Endothelial cell of umbilical vein (primary cell): ENCODE measurements around the gene ZNF827. TPM values are rescaled to one million over a fixed set of nuclear protein-coding genes. Genes with fewer than 3 reads are reported as not detected.

Experiments used
- BruUV-seq: library from RNA; stranded (reverse); fragments of 400-500 nt; replicated peaks from 2 replicates; lab custom pipeline; 2021; lab: Mats Ljungman, UMichigan
- CTCF ChIA-PET: fragments of 300-600, 350-600 bp; sonication (Branson Sonifier 250); formaldehyde crosslinking; loops from one replicate; lab custom pipeline; 2021; ENCODE audit warnings: antibody characterized with exemption, inconsistent platforms; lab: Charles Lee
- POLR2A ChIA-PET: fragments of 300-600, 350-600 bp; sonication (Branson Sonifier 250); formaldehyde crosslinking; loops from one replicate; lab custom pipeline; 2021; ENCODE audit warnings: antibody characterized with exemption, inconsistent platforms; lab: Charles Lee
- DNase-seq: peaks from one replicate; pipeline ENCODE4 v3.0.0-alpha.2; 2011; ENCODE audit warnings: low read depth, low spot score
- FAIRE-seq: peaks from 2 replicates; lab custom pipeline; 2011; peaks lifted over from hg19 to GRCh38; lab: Jason Lieb, UNC
- H2AFZ ChIP-seq: 2 replicates; pipeline ENCODE4 v1.6.0; 2012; ENCODE audit warnings: low read depth, low read length, control low read depth, inconsistent platforms
- H3K27ac ChIP-seq: 2 replicates; pipeline ENCODE4 v1.5.1; 2011; ENCODE audit warnings: low read depth, mild to moderate bottlenecking, control low read depth, low read length, moderate library complexity; ENCODE audit not compliant: insufficient read depth
- H3K27me3 ChIP-seq, 2 experiments: 2 replicates each; pipeline versions ENCODE4 v1.6.0 to v1.6.1; 2011; ENCODE audit warnings: low read length in 2 of 2, mixed read lengths in 1 of 2; ENCODE audit not compliant: control insufficient read depth in 2 of 2, insufficient read depth in 2 of 2
- H3K36me3 ChIP-seq, 2 experiments: 2 replicates in 1 of 2; 3 replicates in 1 of 2; pipeline ENCODE4 v1.5.1; 2011; ENCODE audit warnings: low read length in 2 of 2, mild to moderate bottlenecking in 1 of 2, moderate library complexity in 1 of 2; ENCODE audit not compliant: control insufficient read depth in 2 of 2, insufficient read depth in 2 of 2; ENCODE audit errors: extremely low read depth in 1 of 2
- H3K4me1 ChIP-seq: 3 replicates; pipeline ENCODE4 v1.5.1; 2011; ENCODE audit warnings: mild to moderate bottlenecking, low read length; ENCODE audit not compliant: control insufficient read depth, insufficient read depth; ENCODE audit errors: extremely low read depth
- H3K4me2 ChIP-seq: 2 replicates; pipeline ENCODE4 v1.6.1; 2011; ENCODE audit warnings: low read length, control low read depth, mixed read lengths; ENCODE audit not compliant: insufficient read depth
- H3K4me3 ChIP-seq, 3 experiments: fragments of 200-600 bp in 1 of 3; sonication (generic), shearing (Covaris generic) in 1 of 3; replicated peaks in 1 of 3; 2 replicates each; pipeline ENCODE4 v1.5.1; 2011 to 2016; ENCODE audit warnings: control low read depth in 3 of 3, low read length in 3 of 3, mild to moderate bottlenecking in 2 of 3, inconsistent platforms in 1 of 3, low read depth in 1 of 3, moderate library complexity in 1 of 3; ENCODE audit not compliant: insufficient read depth in 1 of 3
- H3K79me2 ChIP-seq: 2 replicates; pipeline ENCODE4 v1.6.0; 2012; ENCODE audit warnings: low read length, inconsistent platforms; ENCODE audit not compliant: control insufficient read depth, insufficient read depth
- H3K9ac ChIP-seq: replicated peaks from 2 replicates; pipeline ENCODE3; 2011; ENCODE audit warnings: low read length, control low read depth; ENCODE audit not compliant: insufficient read depth; ENCODE audit errors: extremely low read depth
- H3K9me1 ChIP-seq: replicated peaks from 3 replicates; pipeline ENCODE4 v1.6.0; 2011; ENCODE audit warnings: mild to moderate bottlenecking, low read length; ENCODE audit not compliant: control insufficient read depth, insufficient read depth; ENCODE audit errors: extremely low read depth
- H3K9me3 ChIP-seq: replicated peaks from 2 replicates; pipeline ENCODE4 v1.5.1; 2012; ENCODE audit warnings: low read length, inconsistent platforms; ENCODE audit not compliant: control insufficient read depth, insufficient read depth
- H4K20me1 ChIP-seq: replicated peaks from 2 replicates; pipeline ENCODE3; 2011; ENCODE audit warnings: mild to moderate bottlenecking, low read length; ENCODE audit not compliant: control insufficient read depth, insufficient read depth; ENCODE audit errors: extremely low read depth
- CTCF ChIP-seq, 2 donors: IDR thresholded peaks; 1 replicate in 1 of 2; 2 replicates in 1 of 2; pipeline ENCODE4 v1.5.1; 2011; ENCODE audit warnings: low read length in 2 of 2, mild to moderate bottlenecking in 2 of 2, moderate library complexity in 2 of 2, control low read depth in 1 of 2, inconsistent platforms in 1 of 2, low read depth in 1 of 2; ENCODE audit not compliant: insufficient read depth in 1 of 2; ENCODE audit errors: extremely low read depth in 1 of 2
- EZH2 ChIP-seq: IDR thresholded peaks from 2 replicates; pipeline ENCODE4 v1.6.1; 2012; ENCODE audit warnings: borderline replicate concordance, low read depth, mild to moderate bottlenecking, moderate library complexity, low read length, inconsistent platforms; ENCODE audit not compliant: severe bottlenecking
- FOS ChIP-seq: IDR thresholded peaks from 2 replicates; pipeline ENCODE4 v1.6.1; 2011; ENCODE audit warnings: mild to moderate bottlenecking, low read length, moderate library complexity, borderline replicate concordance; ENCODE audit not compliant: insufficient read depth
- GATA2 ChIP-seq: IDR thresholded peaks from 2 replicates; pipeline ENCODE4 v1.7.0; 2011; ENCODE audit warnings: low read depth, mild to moderate bottlenecking, moderate library complexity, mixed read lengths, low read length; ENCODE audit not compliant: insufficient read length, insufficient read depth
- JUN ChIP-seq: IDR thresholded peaks from 2 replicates; pipeline ENCODE4 v1.6.1; 2011; ENCODE audit warnings: borderline replicate concordance, low read depth; ENCODE audit not compliant: insufficient read length, insufficient read depth
- MAX ChIP-seq: IDR thresholded peaks from 2 replicates; pipeline ENCODE4 v1.6.1; 2011; ENCODE audit not compliant: insufficient read depth, insufficient read length
- MYC ChIP-seq: IDR thresholded peaks from one replicate; pipeline ENCODE4 v1.6.1; 2011; ENCODE audit warnings: mild to moderate bottlenecking, low read depth, low read length
- POLR2A ChIP-seq: IDR thresholded peaks from 2 replicates; pipeline ENCODE4 v1.6.1; 2012; ENCODE audit warnings: low read depth, mild to moderate bottlenecking, control low read depth, low read length
- POLR2AphosphoS5 ChIP-seq: IDR thresholded peaks from 2 replicates; pipeline ENCODE4 v1.6.1; 2012; ENCODE audit warnings: low read depth, mild to moderate bottlenecking, control low read depth, low read length, moderate library complexity; ENCODE audit not compliant: insufficient read depth
- dilution Hi-C: fragments of 300-500 bp; cut with MboI; formaldehyde crosslinking; loops from one replicate; pipeline ENCODE4 v1.15.0; 2019; ENCODE audit warnings: low sequenced_read_pairs; ENCODE audit not compliant: extremely low pct_ligation_motif_present
- intact Hi-C: fragments of 100-400 bp; cut with micrococcal nuclease; formaldehyde crosslinking; loops from one replicate; pipeline ENCODE4 v1.10.0; 2022
- polyA plus RNA-seq, 4 experiments: library from polyadenylated mRNA; depleted of rRNA in 3 of 4; stranded (reverse) in 3 of 4; unstranded in 1 of 4; fragments of >200 nt; gene quantifications; 2 replicates each; pipeline versions ENCODE4 v1.2.1 to v1.2.3, GENCODE V29; 2011 to 2012; ENCODE audit warnings: missing spikeins in 1 of 4
- total RNA-seq: library from RNA; stranded (reverse); gene quantifications from 2 replicates; pipeline ENCODE4 v1.2.3, GENCODE V29; 2021

Gene ZNF827
- total and polyA plus RNA-seq, 2 donors (not counting 3 experiments of a cell fraction or from before 2014, with no cell fraction given): 16.9 to 23.7 TPM

- H3K9me1 ChIP-seq: no peaks in the 10 kb centered on the region
- CTCF ChIA-PET: interaction anchor here (0.7 to 2.4 kb wide), 16 partner anchors 7 to 1209 kb away, joined by 3 to 13 read pairs (median 3); no protein-coding TSS in a partner anchor
- FAIRE-seq: no peak
- intact Hi-C loops (loop anchor here (5.0 kb wide), 1 partner anchor 271 kb away; the partner anchor contains the start of gene MMAA), dilution Hi-C loops (no loop called here)
- TF ChIP-seq GATA2 (no peak), JUN (no peak), MYC (no peak), POLR2AphosphoS5 (no peak), FOS (no peak), MAX (no peak), CTCF (IDR thresholded peaks at IDR 0.05; ENCODE audit: extremely low read depth in 1 of 2, insufficient read depth in 1 of 2, low read depth in 1 of 2, low read length in 2 of 2) (no peak), POLR2A (no peak), EZH2 (no peak)
- no peak for DNase-seq
- H3K27me3 ChIP-seq: no peaks in the 10 kb centered on the region
- no peak overlapping the region for H2AFZ ChIP-seq
- H3K4me1 ChIP-seq: no peaks in the 10 kb centered on the region
- no peaks in the 10 kb centered on the region for H3K9me3 ChIP-seq
- H4K20me1 ChIP-seq: no peaks in the 10 kb centered on the region
- H3K79me2 ChIP-seq: no peaks in the 10 kb centered on the region
- no peak overlapping the region for H3K9ac ChIP-seq
- H3K4me3 ChIP-seq: no peak overlapping the region
- no peak overlapping the region for H3K27ac ChIP-seq
- no peak overlapping the region for H3K4me2 ChIP-seq
- BruUV-seq: no TSS peak
- peaks cover 5 to 6% of the 10 kb centered on the region in 2 experiments for H3K36me3 ChIP-seq
- POLR2A ChIA-PET: no interaction called here
Measured at GRCh38 chr4:145888393-145888792, 50.2 kb downstream of the ZNF827 start.
